Astrocyte of the cerebellum (primary cell): ENCODE measurements around the gene MEGF11.

ENCODE experiments used
- DNase-seq: peaks from one replicate; pipeline ENCODE4 v3.0.0-alpha.2; 2011; ENCODE audit warnings: low read depth
- H3K4me3 ChIP-seq: 2 replicates; pipeline ENCODE4 v1.5.1; 2011; ENCODE audit warnings: mild to moderate bottlenecking, low read depth, low read length, moderate library complexity
- CTCF ChIP-seq: IDR thresholded peaks from 2 replicates; pipeline ENCODE4 v1.5.1; 2012; ENCODE audit warnings: low read length, low read depth, moderate library complexity, mild to moderate bottlenecking; ENCODE audit errors: missing control alignments
- in situ Hi-C: cut with HindIII; loops from 2 replicates; pipeline ENCODE4 v1.10.0; 2017; ENCODE audit warnings: low sequenced_read_pairs

The MEGF11 gene

GRCh38 chr15:65914386-65914785 is 339.2 kb downstream of the MEGF11 start:
- no peak overlapping the region for H3K4me3 ChIP-seq
- DNase-seq, result no peak
- no peak for TF ChIP-seq CTCF
- in situ Hi-C loops, result no loop called here

- TF ChIP-seq CTCF, result no peak
- in situ Hi-C loops, result no loop called here
- no peak overlapping the region for H3K4me3 ChIP-seq
- no peak for DNase-seq
Measured at GRCh38 chr15:65913631-65914199, 339.8 kb downstream of the MEGF11 start.

- in situ Hi-C loops, result no loop called here
- H3K4me3 ChIP-seq, result no peak overlapping the region
- TF ChIP-seq CTCF, result no peak
- no peak for DNase-seq
Measured at GRCh38 chr15:65912235-65912634, 341.3 kb downstream of the MEGF11 start.

- in situ Hi-C loops, result no loop called here
- DNase-seq, result no peak
- TF ChIP-seq CTCF, result no peak
- no peak overlapping the region for H3K4me3 ChIP-seq
Measured at GRCh38 chr15:65910341-65910740, 343.2 kb downstream of the MEGF11 start.

- DNase-seq, result no peak
- in situ Hi-C loops, result no loop called here
- no peak overlapping the region for H3K4me3 ChIP-seq
- no peak for TF ChIP-seq CTCF
Measured at GRCh38 chr15:65909831-65910230, 343.7 kb downstream of the MEGF11 start.

- DNase-seq, result no peak
- no peak for TF ChIP-seq CTCF
- in situ Hi-C loops, result no loop called here
- no peak overlapping the region for H3K4me3 ChIP-seq
Measured at GRCh38 chr15:65908876-65909275, 344.7 kb downstream of the MEGF11 start.

GRCh38 chr15:65907661-65908060 is 345.9 kb downstream of the MEGF11 start:
- TF ChIP-seq CTCF, result no peak
- DNase-seq, result no peak
- no peak overlapping the region for H3K4me3 ChIP-seq
- in situ Hi-C loops, result no loop called here
